Astrocyte (in vitro differentiated cells and primary cell): ENCODE data around the gene KIAA1328.

Experiments
- EZH2 ChIP-seq: IDR thresholded peaks from 2 replicates; pipeline ENCODE4 v1.6.1; 2012; ENCODE audit warnings: mild to moderate bottlenecking, low read length, inconsistent platforms; ENCODE audit not compliant: insufficient read depth
- TF ChIP-seq, protein P1 (sequence below): IDR thresholded peaks from 2 replicates; pipeline ENCODE4 v1.5.1; 2011; ENCODE audit warnings: low read depth, mild to moderate bottlenecking, inconsistent platforms, low read length, moderate library complexity; ENCODE audit not compliant: insufficient read depth

DNA sequence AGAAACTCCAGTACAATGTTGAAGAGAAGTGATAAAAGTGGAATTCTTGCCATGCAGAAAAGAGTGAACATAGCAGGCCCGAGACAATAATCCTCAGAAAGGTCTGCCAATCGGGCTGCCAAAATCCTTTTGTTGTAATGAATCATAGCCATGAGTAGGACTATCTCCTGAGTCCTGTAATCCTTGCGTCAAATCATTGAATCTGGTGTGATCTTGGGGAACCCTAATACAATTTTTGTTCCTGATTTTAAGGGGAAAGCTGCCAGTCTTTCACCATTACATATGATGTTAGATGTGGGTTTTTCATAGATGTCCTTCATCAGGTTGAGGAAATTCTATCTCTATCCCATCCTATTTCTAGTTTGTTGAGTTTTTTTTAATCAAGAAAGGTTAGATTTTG lies 2.4 kb upstream of the KIAA1328 start:
- TF ChIP-seq EZH2 = no peak
- TF ChIP-seq, protein P1, sequence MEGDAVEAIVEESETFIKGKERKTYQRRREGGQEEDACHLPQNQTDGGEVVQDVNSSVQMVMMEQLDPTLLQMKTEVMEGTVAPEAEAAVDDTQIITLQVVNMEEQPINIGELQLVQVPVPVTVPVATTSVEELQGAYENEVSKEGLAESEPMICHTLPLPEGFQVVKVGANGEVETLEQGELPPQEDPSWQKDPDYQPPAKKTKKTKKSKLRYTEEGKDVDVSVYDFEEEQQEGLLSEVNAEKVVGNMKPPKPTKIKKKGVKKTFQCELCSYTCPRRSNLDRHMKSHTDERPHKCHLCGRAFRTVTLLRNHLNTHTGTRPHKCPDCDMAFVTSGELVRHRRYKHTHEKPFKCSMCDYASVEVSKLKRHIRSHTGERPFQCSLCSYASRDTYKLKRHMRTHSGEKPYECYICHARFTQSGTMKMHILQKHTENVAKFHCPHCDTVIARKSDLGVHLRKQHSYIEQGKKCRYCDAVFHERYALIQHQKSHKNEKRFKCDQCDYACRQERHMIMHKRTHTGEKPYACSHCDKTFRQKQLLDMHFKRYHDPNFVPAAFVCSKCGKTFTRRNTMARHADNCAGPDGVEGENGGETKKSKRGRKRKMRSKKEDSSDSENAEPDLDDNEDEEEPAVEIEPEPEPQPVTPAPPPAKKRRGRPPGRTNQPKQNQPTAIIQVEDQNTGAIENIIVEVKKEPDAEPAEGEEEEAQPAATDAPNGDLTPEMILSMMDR = no peak
